PFSK-1 (cell line): Measurements from ENCODE around the gene STIM2.

Source experiments
- FOXP2 ChIP-seq: optimal IDR thresholded peaks from 2 replicates; pipeline ENCODE3; 2011; ENCODE audit warnings: borderline replicate concordance, control low read depth, inconsistent platforms; ENCODE audit not compliant: insufficient read depth; ENCODE audit errors: extremely low read length, extremely low read depth
- POLR2AphosphoS5 ChIP-seq: IDR thresholded peaks from 2 replicates; pipeline ENCODE4 v1.6.1; 2012; ENCODE audit warnings: low read depth, mild to moderate bottlenecking, control low read depth, low read length, moderate library complexity
- REST ChIP-seq, 2 experiments: IDR thresholded peaks; 2 replicates each; pipeline versions ENCODE4 v1.6.1 to v1.8.0; 2011 to 2012; ENCODE audit warnings: low read depth in 2 of 2, low read length in 2 of 2, control low read depth in 1 of 2, inconsistent platforms in 1 of 2, mild to moderate bottlenecking in 1 of 2, moderate library complexity in 1 of 2; ENCODE audit not compliant: insufficient read depth in 1 of 2
- SIN3A ChIP-seq: IDR thresholded peaks from 2 replicates; pipeline ENCODE4 v1.6.1; 2012; ENCODE audit warnings: mild to moderate bottlenecking, low read length, moderate library complexity, borderline replicate concordance; ENCODE audit not compliant: insufficient read depth
- TAF1 ChIP-seq: IDR thresholded peaks from 2 replicates; pipeline ENCODE4 v1.6.1; 2012; ENCODE audit warnings: low read length, control low read depth, borderline replicate concordance; ENCODE audit not compliant: insufficient read depth

The STIM2 gene

GRCh38 chr4:26959654-26960047 lies 99.0 kb downstream of the STIM2 start:
- TF ChIP-seq SIN3A, result no peak

- TF ChIP-seq TAF1 (no peak), REST (IDR thresholded peaks at IDR 0.05; ENCODE audit: insufficient read depth in 1 of 2, low read depth in 2 of 2, low read length in 2 of 2) (no peak), POLR2AphosphoS5 (no peak), SIN3A (no peak), FOXP2 (no peak)
Measured at GRCh38 chr4:26962720-26963119, 102.1 kb downstream of the STIM2 start.

GRCh38 chr4:26964512-26964911 lies 103.9 kb downstream of the STIM2 start:
- TF ChIP-seq TAF1 (no peak), SIN3A (no peak), REST (IDR thresholded peaks at IDR 0.05; ENCODE audit: insufficient read depth in 1 of 2, low read depth in 2 of 2, low read length in 2 of 2) (no peak), FOXP2 (no peak), POLR2AphosphoS5 (no peak)

- TF ChIP-seq POLR2AphosphoS5 (no peak), SIN3A (no peak), FOXP2 (no peak)
Measured at GRCh38 chr4:26964994-26965393, 104.4 kb downstream of the STIM2 start.

- TF ChIP-seq TAF1 (no peak), SIN3A (no peak)
Measured at GRCh38 chr4:26978387-26979053, 117.9 kb downstream of the STIM2 start.

GRCh38 chr4:26984896-26985295 lies 124.3 kb downstream of the STIM2 start:
- no peak for TF ChIP-seq SIN3A
- no peak for TF ChIP-seq REST (IDR thresholded peaks at IDR 0.05; ENCODE audit: insufficient read depth in 1 of 2, low read depth in 2 of 2, low read length in 2 of 2)
- TF ChIP-seq POLR2AphosphoS5, result no peak
- no peak for TF ChIP-seq FOXP2
- no peak for TF ChIP-seq TAF1

- no peak for TF ChIP-seq REST (IDR thresholded peaks at IDR 0.05; ENCODE audit: insufficient read depth in 1 of 2, low read depth in 2 of 2, low read length in 2 of 2)
- TF ChIP-seq FOXP2, result no peak
- TF ChIP-seq SIN3A, result no peak
- no peak for TF ChIP-seq TAF1
- no peak for TF ChIP-seq POLR2AphosphoS5
Measured at GRCh38 chr4:26985873-26986272, 125.2 kb downstream of the STIM2 start.
